Inflammatory macrophage (primary cell): Measurements from ENCODE around the gene TMEM132E.
"Not testable (repeated sequence)": the region's sequence is repeated elsewhere in the genome, so short reads cannot be mapped to it uniquely, and the experiment has no call there.

Source experiments
- DNase-seq, 2 donors: peaks; one replicate each; pipeline ENCODE4 v3.0.0-alpha.2; 2020 to 2022
- total RNA-seq, 18 experiments: gene quantifications; one replicate each; lab custom pipeline; 2026; ENCODE audit warnings: mixed read lengths in 6 of 18, inconsistent platforms in 2 of 18; lab: John Stamatoyannopoulos, UW

The TMEM132E gene
- total RNA-seq = 0 to 0.32 (median 0) reads per million in 18 experiments

GRCh38 chr17:34579017-34579946 lies at the start of gene TMEM132E:
TSS of gene TMEM132E (plus strand) at chr17:34579582. CDS start at chr17:34581077, 1,495 bp downstream.
- DNase-seq = no peak

DNA sequence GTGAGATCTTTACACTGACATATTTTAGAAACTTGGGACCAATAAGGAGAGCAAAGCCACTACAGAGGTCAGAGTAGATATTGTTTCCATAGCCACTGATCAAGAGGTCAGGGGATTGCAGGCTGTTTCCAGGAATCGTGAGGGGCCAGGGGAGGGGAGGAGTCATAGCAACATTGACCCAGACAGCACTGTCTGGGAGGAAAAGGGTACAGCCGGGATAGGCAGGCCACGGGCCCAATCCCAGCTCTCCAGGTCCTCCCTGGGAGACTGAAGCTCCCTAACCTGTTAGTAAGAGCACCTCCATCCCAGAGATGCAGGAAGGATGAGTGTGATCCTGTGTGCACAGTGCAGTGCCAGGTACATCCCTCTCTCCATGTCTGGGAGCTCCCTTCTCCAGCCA lies 48.5 kb upstream of the TMEM132E start:
- DNase-seq = no peak

GRCh38 chr17:34532281-34533065 lies 46.9 kb upstream of the TMEM132E start:
- DNase-seq = peak in 1 of 2 donors; percentile 35

DNA sequence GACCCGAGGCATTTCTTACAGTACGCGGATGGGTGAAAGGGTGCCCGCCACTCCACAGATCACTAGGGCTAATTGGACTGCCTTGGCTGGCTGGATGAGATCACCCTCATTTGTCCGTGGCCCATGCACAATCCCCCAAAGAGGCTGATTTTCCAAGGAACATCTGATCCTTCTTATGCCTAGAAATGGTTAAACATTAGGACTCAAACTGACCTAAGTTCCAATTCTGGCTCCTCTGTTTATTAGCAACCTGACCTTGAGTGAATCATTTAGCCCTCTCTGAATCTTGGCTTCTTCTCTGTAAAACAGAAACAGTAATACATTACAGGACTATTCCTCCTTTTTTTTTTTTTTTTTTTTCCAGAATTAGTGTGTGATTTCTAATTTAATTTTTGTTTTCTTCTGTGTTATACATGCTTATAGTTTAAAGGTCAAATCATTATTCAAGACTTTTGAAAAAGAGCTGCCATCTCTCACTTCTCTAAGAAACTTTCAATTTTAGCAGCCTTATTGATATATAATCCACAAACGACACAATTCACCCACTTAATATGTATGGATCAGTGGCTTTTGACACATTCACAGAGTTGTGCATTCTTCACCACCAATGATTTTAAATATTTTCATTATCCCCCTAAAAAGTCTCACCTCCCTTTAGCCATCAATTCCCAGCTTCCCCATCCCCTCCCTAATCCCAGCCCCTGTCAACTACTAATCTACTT lies 45.4 kb upstream of the TMEM132E start:
- no peak for DNase-seq

GRCh38 chr17:34537445-34537844 lies 41.9 kb upstream of the TMEM132E start:
- no peak for DNase-seq

GRCh38 chr17:34538582-34538981 lies 40.8 kb upstream of the TMEM132E start:
- DNase-seq = not testable (repeated sequence)

- no peak for DNase-seq
These were observed 39.5 kb upstream of the TMEM132E start for GRCh38 chr17:34539881-34540280.

DNA sequence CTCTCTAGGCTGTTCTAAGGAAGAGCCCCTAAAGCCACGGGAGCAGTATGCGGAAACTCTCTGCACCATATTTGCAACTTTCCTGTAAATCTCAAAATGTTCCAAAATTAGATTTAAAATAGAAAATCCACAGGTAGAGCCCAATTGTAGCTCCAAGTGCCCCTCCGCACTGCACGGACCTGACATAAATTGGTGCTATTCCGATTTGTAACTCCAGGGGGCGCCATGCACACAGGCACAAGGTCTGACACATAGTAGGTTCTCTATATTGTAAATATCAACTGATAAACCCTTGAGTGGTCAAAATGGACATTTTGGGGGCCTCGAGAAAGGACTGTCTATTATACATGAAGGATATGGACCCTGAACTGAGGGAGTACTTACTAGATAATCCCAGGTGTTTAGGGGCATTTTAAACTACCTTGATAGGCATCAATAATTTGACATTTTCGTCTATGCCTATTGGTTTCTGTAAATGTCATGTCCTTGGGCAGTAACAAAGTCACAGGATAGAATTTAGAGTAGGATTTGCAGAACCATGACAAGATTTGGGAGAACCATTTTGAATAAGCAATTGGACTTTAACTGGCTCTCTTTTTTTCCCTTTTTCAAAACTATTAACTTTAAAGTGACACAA lies 36.6 kb upstream of the TMEM132E start:
- peak; percentile 16 to 39 for DNase-seq

GRCh38 chr17:34547453-34548063 lies 31.8 kb upstream of the TMEM132E start:
- DNase-seq = no peak

GRCh38 chr17:34549966-34550365 lies 29.4 kb upstream of the TMEM132E start:
- DNase-seq = no peak

DNA sequence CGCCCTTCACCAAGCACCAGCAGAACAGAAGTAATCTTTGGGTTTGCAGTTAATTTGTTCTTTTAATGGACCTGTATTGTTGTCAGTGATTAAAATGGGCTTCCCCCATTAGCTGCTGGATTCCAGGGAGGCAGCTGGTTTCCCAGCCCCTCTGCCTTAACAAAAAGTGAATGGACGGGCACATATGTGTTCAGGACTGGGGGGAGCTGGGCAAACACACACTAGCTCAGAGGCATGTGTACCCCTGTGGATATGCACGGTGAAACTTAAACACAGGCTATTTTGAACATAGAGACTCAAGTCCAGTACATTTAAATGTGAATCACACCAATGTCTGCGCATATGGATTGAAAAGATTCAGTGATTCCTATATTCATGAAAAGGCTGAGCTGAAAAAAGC lies 25.5 kb upstream of the TMEM132E start:
- DNase-seq = no peak

- DNase-seq = no peak
These were observed 23.0 kb upstream of the TMEM132E start for GRCh38 chr17:34556384-34556783.

- DNase-seq = no peak
These were observed 22.5 kb upstream of the TMEM132E start for GRCh38 chr17:34556931-34557330.

GRCh38 chr17:34561328-34561727 lies 18.1 kb upstream of the TMEM132E start:
- DNase-seq = no peak

- no peak for DNase-seq
These were observed 17.0 kb upstream of the TMEM132E start for GRCh38 chr17:34562387-34562786.

DNA sequence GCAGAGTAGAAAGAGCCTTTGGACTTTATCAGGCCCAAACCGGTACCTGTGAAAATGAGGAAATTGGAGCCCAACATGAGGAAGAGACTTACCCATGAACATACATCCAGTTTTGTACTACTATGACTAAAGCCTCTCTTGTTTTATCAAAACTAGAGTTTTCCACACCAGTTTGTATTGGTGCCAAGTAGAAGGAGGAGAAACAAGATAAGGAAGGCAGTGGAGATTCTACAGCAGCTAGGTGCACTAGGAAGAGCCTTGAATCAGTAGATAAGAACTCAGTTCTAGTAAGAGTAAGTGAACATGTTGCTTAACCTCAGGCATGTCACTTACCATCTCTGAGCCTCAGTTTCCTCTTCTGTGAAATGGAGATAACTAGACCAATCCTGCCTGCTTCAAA lies 13.7 kb upstream of the TMEM132E start:
- no peak for DNase-seq

GRCh38 chr17:34566201-34566600 lies 13.2 kb upstream of the TMEM132E start:
- no peak for DNase-seq

DNA sequence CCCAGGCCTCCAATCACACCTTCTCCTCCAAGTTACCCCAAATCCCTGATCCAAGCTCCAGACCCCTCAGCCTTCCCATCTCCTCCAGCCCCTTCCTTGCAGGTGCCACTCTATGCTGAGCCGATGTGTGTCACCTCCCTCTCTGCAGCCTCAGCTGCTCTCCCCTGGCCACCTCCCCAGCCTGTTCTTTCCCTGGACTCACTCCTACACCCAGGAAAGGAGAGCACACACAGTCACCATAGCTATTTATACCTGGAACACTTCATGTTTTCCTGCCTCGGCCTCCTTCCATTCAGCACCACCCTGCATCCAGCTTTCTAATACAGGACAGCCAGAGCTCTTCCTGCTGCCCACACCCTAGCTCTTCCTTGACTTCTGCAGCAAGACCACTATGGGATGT lies 12.5 kb upstream of the TMEM132E start:
- no peak for DNase-seq

GRCh38 chr17:34567691-34568465 lies 11.5 kb upstream of the TMEM132E start:
- no peak for DNase-seq

DNA sequence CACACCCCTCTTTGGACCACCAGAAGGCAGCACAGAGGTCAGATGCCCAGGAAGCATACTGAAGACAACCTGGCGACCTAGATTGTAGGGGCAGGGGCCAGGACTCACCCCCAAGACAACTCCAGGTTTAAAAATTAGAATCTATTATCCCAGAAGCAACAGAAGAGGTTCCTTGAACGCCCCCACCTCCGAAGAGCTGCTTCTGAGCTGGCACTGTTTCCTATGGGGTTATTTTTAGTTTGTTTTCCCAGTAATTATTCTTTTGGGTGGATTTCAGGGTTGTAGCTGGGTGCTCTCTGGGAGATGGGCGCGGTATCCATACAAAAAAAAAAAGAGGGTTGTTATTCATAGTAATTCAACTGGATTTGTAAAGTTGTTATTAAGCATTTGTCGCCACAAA lies 10.4 kb upstream of the TMEM132E start:
- no peak for DNase-seq

GRCh38 chr17:34569591-34569990 lies 9.8 kb upstream of the TMEM132E start:
- DNase-seq = no peak
